Hippocampal formation (tissue), 2 donors: ENCODE results near the gene SWAP70.
"Not testable (repeated sequence)": the region's sequence is repeated elsewhere in the genome, so short reads cannot be mapped to it uniquely, and the experiment has no call there.

Source experiments
- DNase-seq, 2 donors: peaks; one replicate each; lab custom pipeline; 2025; lab: John Stamatoyannopoulos, UW

Gene SWAP70

GRCh38 chr11:9722023-9722422 lies 58.1 kb downstream of the SWAP70 start:
- no peak for DNase-seq

GRCh38 chr11:9722893-9723292 lies 59.0 kb downstream of the SWAP70 start:
- DNase-seq, result no peak

- no peak for DNase-seq
Observed at GRCh38 chr11:9726321-9727022, 62.6 kb downstream of the SWAP70 start.

- no peak for DNase-seq
Observed at GRCh38 chr11:9728058-9728457, 64.2 kb downstream of the SWAP70 start.

- no peak for DNase-seq
Observed at GRCh38 chr11:9731256-9731655, 67.4 kb downstream of the SWAP70 start.

- DNase-seq, result no peak
Observed at GRCh38 chr11:9732453-9732852, 68.6 kb downstream of the SWAP70 start.

- no peak for DNase-seq
Observed at GRCh38 chr11:9733212-9733611, 69.3 kb downstream of the SWAP70 start.

GRCh38 chr11:9735236-9735635 lies 71.4 kb downstream of the SWAP70 start:
- no peak for DNase-seq

- no peak for DNase-seq
Observed at GRCh38 chr11:9735919-9736318, 72.0 kb downstream of the SWAP70 start.

- no peak for DNase-seq
Observed at GRCh38 chr11:9736365-9736764, 72.5 kb downstream of the SWAP70 start.

GRCh38 chr11:9738116-9738515 lies 74.2 kb downstream of the SWAP70 start:
- no peak for DNase-seq

GRCh38 chr11:9738707-9739106 lies 74.8 kb downstream of the SWAP70 start:
- no peak for DNase-seq

- peak in 1 of 2 donors; percentile 39 for DNase-seq
Observed at GRCh38 chr11:9739123-9739900, 75.4 kb downstream of the SWAP70 start.

- DNase-seq, result no peak
Observed at GRCh38 chr11:9740202-9740883, 76.5 kb downstream of the SWAP70 start.

- no peak for DNase-seq
Observed at GRCh38 chr11:9741260-9741659, 77.4 kb downstream of the SWAP70 start.

GRCh38 chr11:9743512-9743911 lies 79.6 kb downstream of the SWAP70 start:
- DNase-seq, result not testable (repeated sequence)

- no peak for DNase-seq
Observed at GRCh38 chr11:9745411-9746211, 81.7 kb downstream of the SWAP70 start.

- no peak for DNase-seq
Observed at GRCh38 chr11:9747229-9747628, 83.4 kb downstream of the SWAP70 start.

- DNase-seq, result no peak
Observed at GRCh38 chr11:9747828-9748227, 84.0 kb downstream of the SWAP70 start.

- DNase-seq, result peak; percentile 55 to 76
Observed at GRCh38 chr11:9748361-9748970, 84.6 kb downstream of the SWAP70 start.

GRCh38 chr11:9750551-9750950 lies 86.7 kb downstream of the SWAP70 start:
- DNase-seq, result no peak

GRCh38 chr11:9752091-9752490 lies 88.2 kb downstream of the SWAP70 start:
- no peak for DNase-seq
